Activated T-cell treated with anti-CD3 and anti-CD28 coated beads for 48 hours (primary cell): Measurements from ENCODE around the gene GPX8.

Experiments used
- DNase-seq: peaks from one replicate; pipeline ENCODE4 v3.0.0-alpha.2; 2020; ENCODE audit warnings: low read depth

The GPX8 gene, protein sequence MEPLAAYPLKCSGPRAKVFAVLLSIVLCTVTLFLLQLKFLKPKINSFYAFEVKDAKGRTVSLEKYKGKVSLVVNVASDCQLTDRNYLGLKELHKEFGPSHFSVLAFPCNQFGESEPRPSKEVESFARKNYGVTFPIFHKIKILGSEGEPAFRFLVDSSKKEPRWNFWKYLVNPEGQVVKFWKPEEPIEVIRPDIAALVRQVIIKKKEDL

DNA sequence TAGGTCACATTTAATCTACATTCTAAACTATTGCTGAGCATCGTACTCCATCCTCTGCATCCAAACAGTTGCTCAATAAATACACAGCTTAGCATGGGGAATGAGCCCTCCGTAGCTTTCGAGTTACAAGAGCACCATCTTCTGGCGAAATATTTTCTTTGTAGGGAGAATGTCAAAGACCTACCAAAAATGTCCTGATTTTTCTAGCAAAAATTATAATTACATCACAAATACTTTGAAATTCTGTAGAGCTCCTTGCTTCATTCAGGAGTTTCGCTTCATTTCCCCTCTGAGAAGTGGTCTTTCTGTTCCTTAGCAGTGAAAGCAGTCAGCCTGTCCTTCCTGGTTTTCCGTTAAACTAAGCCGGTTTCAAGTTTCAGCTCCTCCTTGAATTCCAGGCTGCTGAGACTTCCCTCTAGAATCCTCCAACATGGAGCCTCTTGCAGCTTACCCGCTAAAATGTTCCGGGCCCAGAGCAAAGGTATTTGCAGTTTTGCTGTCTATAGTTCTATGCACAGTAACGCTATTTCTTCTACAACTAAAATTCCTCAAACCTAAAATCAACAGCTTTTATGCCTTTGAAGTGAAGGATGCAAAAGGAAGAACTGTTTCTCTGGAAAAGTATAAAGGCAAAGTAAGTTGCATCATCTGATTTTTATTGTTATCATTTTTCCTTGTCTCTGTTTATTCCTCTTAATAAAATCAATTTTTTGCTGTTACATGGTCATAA lies at the start of gene GPX8:
TSS of gene GPX8 (plus strand) at position 409 of the 730 bp plus-strand sequence. CDS start at position 431, 22 bp downstream.
- DNase-seq = no peak

DNA sequence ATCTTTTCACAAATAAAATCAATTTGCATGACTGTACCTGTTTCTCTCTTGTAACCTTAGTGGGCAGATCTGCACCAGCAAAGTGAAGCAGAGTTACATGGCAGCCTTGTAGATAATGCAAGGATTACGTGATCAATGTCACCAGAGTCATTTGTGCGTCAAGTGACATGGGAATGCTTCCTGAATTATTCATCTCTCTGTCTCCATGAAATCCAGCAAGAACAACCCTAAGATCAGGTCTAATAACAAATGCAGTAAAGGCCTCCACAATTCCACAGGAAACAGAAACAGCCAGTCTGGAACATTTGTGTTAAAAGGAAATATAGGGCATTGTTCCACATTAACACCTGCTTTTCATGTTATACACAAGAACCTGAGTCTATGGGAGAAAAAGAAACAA lies 49.8 kb upstream of the GPX8 start:
- no peak for DNase-seq

DNA sequence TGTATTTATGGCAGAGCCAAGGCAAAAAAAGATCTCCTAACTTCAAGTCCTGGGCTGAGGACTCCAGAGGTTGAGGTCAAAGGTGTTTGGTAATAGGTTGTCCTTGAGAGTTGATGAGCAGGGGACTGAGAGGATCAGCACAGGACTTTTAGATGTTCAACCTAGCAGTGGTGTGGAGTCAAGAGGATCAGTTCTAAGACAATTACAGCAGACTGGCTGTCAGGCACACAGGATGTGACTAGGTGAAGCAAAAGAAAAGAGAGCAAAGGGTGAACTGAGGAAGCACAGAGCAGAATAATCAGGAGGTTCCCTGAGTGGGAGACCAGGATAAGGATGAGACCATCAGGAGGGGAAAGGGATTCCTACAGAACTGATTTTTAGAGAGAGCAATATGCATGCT lies 46.6 kb upstream of the GPX8 start:
- no peak for DNase-seq

DNA sequence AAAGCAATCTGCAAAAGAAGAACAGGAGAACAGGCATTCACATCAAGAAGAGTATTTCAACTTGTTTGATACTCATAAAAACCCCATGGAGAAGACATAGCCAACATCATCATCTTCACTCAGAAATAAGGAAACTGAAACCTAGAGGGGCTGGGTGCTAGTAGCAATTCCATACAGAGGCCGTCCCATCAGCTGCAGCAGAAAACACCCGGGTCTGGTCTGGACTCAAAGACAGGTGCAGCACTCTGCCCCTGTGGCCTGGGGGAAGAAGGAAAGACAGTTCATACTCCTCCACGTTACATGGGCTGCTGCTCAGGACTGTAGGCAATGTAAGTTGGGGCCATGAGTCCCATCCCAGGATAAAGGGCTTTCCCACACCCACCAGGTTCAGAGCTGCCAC lies 45.9 kb upstream of the GPX8 start:
- no peak for DNase-seq

DNA sequence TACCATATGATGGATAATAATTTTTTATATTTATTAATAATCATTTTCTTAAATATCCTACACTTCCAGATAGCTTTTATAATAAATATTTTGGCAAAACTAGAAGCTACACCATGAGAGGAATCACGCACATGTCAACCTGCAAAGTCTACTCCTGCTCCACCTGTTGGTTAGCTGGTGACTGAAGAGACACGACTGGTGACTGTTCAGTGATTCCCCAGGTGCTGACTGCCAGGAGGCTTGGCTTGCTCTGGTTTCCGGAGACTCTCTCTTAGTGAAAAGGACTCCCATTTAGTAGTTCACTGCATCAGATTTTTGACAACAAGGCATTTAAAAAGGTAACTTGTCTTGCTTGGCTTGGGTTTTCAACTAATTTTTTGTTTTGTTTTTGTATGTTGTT lies 36.6 kb upstream of the GPX8 start:
- DNase-seq = no peak

DNA sequence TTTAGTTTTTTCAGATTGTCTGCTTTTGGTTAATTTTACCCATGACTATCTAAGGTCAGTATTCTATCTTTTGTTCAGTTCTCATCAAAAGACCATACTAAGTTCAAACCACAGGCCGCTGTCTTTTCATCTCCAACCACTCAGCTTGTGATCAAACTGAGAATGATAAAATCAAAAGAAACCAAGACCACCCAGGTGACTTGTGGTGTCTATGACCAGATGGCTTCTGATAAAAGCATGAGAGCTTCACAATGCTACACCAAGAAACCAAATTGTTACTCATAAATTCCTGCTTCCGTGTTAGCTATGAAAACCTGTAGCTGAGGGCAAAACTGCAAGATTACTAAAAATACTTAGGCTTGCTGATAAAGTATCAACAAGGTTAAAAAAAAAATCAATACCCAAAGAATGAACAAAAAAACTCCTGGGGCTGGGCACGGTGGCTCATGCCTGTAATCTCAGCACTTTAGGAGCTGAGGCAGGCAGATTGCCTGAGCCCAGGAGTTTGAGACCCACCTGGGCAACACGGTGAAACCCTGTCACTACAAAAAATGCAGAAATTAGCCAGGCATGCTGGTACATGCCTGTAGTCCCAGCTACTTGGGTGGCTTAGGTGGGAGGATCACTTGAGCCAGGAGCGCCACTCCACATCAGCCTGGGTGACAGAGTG lies 25.8 kb upstream of the GPX8 start:
- no peak for DNase-seq

DNA sequence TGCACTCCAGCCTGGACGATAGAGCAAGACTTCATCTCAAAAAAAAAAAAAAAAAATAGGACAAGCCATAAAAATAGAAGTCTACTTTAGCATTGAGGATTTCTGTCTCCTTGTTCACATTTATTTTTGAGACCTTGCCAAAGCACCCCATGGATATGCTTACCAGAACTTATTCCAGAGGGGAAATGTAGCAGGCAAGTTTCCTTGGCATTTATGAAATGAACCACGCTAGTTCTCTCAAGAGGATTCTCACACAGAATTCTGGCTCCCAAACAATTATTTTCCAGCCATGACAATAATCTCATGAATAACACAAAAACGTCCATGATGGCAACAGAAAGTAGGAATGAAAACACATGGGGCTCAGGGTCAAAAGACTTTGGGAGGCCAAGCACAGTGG lies 23.4 kb upstream of the GPX8 start:
- no peak for DNase-seq

DNA sequence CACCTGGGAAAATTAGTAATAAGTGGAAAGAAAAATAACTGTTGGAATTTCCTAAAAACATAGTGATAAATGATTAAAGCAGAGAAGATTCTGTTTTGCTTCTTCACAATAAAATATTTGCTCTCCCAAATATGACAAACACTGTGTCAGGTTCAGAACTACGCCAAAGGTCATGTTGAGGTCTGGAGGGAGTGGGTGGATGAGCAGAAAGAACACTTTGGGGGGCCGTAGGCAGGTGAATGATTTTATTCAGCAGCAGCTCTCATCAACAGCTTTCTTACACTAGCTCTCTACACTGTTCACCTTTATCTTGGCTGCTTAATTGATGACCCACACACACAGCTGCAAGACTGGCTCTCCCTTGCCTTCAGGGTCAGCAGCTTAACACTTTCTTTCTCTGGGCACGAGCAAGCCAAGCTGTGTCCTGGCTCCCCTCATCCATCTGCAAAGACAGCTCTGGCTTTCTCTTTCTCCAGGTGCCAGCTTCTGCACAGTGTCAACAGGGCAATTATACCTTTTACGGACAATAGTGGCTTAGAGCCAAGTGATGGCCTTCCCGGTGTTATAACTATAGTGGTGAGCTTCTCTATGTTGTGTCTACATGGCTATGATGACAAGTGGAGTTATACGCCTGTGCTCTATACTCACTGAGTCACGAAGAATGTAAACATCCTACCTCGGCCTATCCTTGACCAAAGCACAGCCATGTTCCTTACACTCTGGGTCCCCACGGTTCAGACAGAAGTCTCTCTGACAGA lies 18.9 kb upstream of the GPX8 start:
- DNase-seq = no peak

DNA sequence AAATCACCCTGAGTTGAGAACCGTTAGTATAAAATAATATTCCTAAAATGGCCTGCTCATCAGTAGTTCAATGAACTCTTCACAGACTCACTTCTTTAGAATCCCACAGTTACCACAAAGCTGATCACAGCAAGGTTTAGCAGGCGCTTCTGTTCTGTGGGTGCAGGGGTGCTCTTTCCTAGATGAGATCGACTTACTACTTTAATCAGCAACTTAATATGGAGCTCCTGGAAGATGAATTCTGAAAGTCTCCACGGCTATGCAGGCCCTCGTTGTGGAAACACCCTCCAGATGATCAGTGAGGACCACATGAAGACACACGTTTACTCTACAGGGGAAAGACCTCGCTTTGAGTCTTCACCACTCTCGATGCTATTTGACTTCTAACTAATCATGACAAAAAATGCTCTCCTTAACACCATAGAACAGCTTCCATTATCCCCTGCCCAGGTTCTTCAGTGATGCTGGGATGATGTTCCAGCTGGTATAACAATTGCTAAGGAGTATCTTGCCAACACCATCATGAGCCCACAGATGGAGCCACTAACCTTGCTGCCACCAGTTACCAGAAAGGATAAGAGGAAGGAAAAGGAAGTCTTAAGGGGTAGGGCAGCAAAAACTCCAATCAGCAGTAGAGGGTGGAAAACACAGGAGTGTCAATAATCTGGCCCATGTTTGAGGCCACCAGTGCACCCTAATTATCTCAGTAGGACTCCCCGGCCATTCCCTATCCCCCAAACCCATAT lies 17.9 kb upstream of the GPX8 start:
- peak; percentile 20 for DNase-seq

DNA sequence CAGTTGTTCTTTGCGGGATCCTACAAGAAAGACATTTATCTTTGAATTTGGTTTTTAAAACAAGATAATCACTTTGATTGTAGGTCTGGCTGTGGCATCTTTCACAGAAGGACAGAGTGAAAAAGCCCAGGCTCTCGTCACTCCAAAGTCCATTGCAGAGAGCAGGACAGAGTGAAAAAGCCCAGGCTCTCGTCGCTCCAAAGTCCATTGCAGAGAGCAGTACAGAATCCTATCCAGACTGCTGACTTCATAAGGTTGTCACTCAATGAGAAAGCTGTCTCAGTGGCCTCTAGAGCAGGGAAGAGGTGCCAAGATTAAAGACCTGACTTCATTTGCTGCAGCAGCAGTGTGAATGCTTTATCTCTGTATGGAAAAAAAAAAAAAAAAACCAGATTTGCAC lies 16.3 kb upstream of the GPX8 start:
- DNase-seq = no peak

DNA sequence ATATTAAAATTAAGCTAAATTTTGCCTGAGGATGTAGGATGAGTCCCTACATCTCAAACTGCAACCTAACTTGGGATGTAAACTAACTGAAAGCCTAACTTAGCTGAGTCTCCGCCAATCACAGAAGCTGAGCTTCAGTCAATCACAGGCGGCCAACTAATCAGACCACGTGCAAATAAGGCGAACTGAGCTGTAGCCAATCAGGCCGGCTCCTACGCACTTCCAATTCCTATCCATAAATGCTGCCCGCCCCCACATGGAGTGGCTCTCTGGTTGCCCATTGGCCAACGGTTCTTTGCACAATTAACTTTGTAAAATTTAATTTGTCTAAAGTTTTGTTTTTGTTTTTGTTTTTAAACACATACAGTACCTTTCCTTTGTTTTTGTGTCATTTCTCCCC lies 13.9 kb upstream of the GPX8 start:
- no peak for DNase-seq

DNA sequence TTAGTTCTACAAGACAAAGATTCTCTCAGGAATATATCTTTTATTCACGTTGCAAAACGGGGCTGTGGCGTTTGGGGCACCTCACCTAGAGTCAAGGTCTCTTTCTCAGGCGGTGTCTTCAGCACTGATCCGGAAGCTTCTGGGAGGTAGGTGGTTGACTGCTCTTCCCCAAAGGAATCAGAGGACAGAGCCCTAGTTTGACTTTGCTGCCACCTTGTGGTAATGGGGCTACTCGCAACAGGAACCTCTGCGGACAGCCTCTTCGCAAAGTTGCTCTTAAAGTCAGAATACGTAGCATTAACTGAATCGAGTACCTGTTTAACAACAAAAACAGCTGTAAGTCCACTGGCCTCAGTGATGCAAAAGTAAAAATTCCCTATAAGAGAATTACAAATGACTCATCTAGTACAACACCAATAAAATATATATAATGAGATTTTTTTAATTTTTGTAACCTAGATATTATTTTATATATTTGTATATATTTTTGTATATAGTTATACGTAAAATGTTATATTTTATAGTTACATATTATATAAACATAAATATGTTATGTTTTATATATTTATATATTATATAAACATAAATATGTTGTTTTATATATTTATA lies 13.3 kb upstream of the GPX8 start:
- peak; percentile 75 for DNase-seq

DNA sequence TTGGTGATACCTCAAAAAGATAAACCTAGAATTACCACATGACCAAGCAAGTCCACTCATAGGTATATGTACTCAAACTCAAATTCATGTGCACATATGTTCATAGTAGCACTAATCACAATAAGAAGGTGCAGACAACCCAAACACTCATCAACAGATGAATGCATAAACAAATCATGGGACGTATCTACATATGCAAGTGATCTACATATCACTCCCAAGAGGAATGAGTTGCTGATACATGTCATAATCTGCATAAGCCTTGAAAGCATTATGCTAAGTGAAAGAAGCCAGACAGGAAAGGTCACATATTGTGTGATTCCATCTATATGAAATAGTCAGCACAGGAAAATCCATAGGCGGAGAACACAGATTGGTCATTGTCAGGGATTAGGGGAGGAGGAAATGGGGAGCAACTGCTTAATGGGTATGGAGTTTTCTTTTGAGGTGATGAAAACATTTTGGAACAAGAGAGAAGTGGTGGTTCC lies 10.6 kb upstream of the GPX8 start:
- DNase-seq = no peak

DNA sequence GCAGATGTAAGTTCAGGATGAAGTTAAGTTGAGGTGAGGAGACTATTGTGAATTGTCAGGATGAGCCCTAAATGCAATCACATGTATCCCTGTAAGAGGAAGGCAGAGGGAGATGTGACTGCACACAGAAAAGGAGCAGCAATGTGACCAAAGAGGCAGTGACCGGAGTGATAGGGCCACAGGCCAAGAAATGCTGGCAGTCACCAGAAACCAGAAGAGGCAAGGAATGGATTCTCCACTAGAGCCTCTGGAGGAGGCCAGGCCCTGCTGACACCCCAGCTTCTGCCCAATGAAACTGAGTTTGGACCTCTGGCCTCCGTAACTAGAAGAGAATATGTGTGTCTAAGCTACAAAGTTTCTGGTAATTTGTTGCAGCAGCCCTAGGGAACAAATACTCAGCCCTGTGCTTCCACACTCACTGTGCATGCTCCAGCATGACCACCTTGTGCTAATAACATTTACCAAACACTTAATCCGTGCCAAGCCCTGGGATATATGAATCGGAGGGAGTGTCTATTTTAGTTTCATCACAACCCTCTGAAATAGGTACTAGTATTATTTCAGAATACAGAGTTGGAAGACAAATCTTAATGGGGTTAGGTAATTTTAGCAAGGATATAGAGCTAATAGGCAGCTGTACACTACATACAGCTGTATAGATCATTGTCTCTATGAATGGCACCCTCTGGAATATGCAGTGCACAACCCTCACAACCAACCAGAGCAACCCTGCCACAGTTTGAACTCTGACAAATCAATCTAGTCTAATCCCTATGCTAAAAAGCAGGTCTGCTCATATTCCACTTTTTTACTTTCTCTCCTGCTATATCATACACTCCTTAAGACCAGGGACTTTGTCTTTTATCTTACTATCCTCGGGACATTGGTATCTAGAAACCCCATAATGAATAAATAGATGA lies 7.8 kb upstream of the GPX8 start:
- no peak for DNase-seq

DNA sequence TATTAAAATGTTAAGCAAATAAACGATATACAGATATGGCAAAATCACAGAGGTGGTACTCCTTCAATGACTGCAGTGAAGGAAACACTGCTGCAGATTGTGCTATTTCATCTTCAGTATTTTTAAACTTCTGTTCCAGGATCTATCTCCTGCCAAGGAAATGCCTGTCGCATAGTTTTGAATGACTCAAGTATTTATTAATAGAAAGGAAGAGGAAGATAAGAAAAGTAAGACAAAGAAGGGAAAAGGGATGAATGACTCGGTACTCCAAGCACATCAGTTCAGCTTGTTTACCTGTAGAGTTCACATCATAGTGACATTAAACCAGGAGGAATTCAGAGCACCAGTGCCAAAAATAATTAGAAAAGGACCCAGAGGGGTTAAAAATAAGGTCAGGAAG lies 5.1 kb upstream of the GPX8 start:
- no peak for DNase-seq

DNA sequence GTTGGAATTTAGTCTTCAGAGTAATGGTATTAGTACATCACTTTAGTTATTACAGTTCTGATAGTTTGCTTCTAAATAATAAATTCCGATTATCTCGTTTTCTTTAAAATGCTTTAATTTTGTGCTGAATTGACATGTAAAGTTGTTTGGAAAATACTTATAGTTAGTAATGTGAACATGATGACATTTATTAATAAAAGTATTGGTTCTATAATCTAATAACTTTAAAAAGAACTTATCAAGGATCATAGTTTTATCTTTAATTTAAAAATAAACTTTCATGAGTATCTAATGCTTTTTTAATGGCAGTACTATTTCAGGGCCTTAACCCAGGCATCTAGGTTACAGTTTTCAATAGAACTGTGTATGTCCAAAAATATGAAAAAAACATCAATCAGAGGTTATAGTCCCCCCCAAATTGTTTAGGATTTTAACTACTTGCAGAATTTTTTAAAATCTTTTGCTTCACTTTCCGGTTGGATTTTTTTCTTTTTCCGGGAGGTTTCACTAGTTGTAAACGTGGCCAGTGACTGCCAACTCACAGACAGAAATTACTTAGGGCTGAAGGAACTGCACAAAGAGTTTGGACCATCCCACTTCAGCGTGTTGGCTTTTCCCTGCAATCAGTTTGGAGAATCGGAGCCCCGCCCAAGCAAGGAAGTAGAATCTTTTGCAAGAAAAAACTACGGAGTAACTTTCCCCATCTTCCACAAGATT lies 680 bp downstream of the GPX8 start:
- DNase-seq = no peak

DNA sequence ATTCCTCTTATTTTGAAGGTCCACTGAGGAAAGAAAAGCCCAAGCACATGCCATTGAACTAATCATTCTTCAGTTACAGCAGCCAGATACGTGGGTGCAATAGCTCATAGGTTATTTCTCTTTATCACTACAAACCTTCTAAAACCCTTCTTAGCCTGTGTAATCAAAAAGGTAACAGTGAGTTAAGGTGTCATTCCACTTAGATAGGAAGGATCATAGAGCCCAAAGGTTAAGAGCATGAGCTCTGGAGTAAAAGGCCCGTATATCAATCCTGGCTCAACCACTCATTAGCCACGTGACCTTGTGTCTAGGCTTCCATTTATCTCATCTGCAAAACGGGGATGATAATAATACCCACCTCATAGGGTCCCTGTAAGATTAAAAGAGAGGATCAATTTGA lies 2.7 kb downstream of the GPX8 start:
- no peak for DNase-seq

DNA sequence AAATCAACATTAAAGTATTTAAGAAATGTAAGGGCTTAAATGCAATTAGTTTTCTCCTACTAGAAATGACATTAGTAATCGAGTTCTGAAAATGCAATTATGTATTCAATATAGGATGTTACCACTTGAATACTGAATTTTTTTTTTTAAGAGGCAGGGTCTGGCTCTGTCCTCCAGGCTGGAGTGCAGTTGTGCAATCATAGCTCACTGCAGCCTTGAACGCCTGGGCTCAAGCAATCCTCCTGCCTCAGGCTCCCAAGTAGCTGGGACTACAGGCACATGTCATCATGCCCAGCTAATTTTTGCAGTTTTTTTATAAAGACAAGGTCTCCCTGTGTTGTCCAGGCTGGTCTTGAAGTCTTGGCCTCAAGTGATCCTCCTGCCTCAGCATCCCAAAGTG lies 11.5 kb downstream of the GPX8 start:
- DNase-seq = no peak

DNA sequence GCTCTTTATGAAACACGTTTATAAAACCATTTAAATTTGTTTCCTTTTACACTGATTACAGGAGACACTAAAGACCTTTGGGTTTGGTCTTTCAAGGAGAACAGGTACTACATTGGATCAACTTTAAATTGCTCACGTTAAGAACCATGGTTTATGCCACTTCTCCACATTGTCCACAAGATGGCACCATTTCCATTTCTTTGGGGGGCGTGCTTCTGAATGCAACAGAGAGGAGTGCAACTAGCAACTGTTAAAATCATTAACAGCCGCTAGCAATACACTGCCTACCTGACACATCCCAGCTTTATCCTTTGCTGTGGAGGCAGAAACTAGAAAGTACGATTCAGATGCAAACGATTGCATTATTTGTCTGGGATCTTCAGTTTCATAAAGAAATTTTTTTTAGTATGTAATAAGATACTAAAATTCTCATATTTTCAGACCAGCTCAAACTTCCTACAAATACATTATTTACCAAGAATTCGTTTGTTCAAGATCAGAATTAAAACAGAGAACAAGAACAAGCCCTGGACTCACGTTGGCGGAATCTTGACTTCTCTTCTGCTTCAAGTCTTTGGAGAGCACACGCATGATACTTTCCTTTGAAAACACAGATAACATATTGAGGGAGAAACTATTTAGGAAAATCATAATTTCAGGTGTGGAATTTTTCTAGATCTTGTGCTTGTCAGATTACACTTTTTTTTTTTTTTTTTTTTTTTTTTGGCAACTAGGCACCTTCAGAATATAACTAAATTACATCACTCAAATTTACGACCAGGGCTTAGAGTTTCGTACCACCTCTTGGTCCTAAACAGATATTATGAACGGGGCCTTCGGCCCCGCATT lies 12.3 kb downstream of the GPX8 start:
- DNase-seq = peak; percentile 29
